Measurements from ENCODE around the gene MAPK8IP2.
"Not testable (repeated sequence)": the region's sequence is repeated elsewhere in the genome, so short reads cannot be mapped to it uniquely, and the experiment has no call there.

Gene MAPK8IP2

DNA sequence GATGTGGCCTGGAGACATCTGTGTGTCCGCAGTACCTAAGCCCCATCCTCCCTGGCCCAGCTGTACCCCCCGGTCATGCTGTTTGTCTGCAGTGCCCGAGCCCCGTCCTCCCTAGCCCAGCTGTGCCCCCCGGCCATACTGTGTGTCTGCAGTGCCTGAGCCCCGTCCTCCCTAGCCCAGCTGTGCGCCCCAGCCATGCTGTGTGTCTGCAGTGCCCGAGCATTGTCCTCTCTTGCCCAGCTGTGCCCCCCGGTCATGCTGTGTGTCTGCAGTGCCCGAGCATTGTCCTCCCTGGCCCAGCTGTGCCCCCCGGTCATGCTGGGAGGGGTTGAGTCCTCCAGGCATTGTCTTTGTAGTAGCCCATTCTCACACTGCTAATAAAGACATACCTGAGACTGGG lies 35.0 kb downstream of the MAPK8IP2 start:
- no peak for DNase-seq (ENCODE audit: low read depth in 2 of 2)

DNA sequence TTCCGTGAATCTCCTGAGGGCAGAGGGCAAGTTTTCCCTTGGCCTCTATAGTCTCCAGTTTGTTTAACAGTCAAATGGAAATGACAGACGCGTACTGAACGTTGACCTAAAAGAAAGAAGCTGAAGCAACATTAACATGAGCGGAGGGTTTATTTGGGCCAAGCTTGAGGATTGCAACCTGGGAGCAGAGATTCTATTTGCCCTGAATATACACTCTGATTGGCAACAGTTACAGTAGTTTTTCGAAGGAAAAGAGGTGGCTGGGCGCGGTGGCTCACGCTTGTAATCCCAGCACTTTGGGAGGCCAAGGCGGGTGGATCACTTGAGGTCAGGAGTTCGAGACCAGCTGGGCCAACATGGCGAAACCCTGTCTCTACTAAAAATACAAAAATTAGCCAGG lies 39.7 kb downstream of the MAPK8IP2 start:
- not testable (repeated sequence) for DNase-seq (ENCODE audit: low read depth in 2 of 2)

DNA sequence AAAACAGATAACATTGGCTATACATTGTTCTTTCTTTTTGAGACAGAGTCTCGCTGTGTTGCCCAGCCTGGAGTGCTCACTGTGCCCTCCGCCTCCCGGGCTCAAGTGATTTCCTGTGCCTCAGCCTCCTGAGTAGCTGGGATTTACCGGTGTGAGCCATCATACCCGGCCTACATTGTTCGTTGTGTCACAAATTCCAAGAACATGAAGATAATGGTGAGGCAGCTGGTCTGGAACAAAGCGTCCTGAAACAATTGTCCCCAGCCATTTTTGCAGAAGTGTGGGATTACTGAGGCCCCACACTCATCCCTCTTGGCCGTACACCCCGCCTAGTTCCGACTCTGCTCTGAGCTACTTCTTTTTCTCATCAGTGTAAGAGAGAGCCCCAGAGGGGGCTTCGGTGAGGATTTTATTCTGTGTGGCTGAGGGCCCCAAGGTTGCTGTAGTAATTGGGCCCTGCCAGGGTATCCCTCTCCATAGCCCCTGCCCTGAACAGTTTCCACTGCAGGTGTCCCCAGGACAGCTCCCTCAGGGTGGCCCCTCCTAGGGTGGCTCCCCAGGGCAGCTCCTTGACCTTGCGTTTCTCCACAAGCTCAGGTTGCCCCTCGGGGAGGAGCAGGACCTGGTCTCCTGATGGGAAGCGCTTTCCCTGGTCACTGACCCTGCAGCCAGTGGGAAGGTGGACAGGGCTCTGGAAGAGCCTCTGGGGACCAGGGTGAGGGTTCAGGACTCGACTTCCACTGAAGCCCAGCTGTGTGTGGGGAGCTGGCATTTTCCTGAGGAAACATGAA lies 40.5 kb downstream of the MAPK8IP2 start:
- no peak for DNase-seq (ENCODE audit: low read depth in 2 of 2)

DNA sequence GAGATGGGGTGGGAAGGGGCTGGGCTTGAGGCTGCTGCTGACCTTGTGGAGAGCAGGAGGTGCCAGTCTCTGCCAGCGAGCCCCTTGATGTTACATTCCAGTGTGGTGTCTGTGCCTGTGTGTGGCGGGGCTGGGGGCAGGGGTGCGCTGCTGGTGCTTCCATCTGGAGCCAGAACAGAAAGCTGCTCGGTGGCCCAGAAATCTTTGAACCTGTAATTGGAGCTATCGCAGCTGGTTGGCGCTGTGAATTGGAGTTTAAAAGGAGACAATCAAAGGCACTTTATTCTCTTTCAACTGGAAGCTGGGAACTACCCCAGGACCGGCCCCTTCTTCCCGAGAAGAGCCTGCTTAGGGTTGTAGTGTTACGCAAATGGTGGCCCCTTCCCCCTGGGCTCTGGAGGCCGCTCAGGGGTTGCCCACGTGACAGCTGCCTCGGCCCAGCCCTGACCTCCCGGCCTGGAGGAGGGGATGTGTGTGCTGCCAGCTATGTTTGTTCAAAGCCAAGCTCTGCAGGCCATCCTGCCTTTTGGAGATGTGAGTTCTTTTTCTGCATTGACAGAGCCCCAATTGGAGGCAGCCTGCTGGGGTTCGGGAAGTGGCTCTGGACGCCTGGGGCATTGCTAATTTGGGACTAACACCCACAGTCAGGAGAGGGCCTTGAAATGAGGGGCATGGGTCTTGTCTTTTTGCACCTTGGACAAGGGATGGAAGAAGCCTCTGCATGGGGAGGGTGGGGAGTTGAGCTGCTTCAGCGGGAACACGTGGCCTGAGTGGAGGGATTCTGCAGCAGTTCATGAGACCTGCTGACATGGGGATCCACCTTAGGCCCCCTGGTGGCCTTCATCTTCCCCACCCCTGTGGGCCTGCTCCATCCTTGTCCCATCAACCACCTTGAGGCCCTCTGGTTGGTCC lies 41.4 kb downstream of the MAPK8IP2 start:
- DNase-seq (ENCODE audit: low read depth in 2 of 2): no peak

DNA sequence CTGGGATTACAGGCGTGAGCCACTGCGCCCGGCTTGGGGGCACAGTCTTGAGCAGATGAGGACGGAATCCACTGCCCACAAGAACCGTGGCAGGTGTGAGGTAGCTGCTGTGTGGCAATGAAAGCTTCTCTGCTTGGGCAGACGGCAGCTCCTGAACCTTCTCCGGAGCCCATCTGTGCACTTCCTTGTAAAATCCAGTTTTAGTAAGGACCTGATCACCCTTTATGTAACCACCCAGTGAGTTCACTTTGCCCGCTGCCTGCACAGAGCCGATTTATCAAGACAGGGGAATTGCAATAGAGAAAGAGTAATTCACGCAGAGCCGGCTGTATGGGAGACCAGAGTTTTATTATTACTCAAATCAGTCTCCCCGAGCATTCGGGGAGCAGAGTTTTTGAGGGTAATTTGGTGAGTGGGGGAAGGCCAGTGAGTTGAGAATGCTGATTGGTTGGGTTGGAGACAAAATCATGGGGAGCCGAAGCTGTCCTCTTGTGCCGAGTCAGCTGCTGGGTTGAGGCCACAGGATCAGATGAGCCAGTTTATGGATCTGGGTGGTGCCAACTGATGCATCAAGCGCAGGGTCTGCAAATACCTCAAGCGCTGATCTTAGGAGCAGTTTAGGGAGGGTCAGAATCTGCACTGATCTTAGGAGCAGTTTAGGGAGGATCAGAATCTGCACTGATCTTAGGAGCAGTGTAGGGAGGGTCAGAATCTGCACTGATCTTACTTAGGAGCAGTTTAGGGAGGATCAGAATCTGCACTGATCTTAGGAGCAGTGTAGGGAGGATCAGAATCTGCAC lies 42.6 kb downstream of the MAPK8IP2 start:
- not testable (repeated sequence) for DNase-seq (ENCODE audit: low read depth in 2 of 2)

DNA sequence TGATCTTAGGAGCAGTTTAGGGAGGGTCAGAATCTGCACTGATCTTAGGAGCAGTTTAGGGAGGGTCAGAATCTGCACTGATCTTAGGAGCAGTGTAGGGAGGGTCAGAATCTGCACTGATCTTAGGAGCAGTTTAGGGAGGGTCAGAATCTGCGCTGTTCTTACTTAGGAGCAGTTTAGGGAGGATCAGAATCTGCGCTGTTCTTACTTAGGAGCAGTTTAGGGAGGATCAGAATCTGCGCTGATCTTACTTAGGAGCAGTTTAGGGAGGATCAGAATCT lies 43.2 kb downstream of the MAPK8IP2 start:
- not testable (repeated sequence) for DNase-seq (ENCODE audit: low read depth in 2 of 2)

DNA sequence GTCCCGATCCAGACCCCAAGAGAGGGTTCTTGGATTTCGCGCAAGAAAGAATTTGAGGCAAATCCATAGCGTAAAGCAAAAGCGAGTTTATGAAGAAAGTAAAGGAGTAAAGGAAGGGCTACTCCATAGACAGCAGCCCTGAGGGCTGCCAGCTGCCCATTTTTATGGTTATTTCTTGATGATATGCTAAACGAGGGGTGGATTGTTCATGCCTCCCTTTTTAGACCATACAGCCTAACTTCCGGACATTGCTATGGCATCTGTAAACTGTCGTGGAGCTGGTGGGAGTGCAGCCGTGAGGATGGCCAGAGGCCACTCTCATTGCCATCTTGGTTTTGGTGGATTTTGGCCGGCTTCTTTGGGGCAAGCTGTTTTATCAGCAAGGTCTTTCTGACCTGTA lies 52.7 kb downstream of the MAPK8IP2 start:
- DNase-seq (ENCODE audit: low read depth in 2 of 2): no peak

DNA sequence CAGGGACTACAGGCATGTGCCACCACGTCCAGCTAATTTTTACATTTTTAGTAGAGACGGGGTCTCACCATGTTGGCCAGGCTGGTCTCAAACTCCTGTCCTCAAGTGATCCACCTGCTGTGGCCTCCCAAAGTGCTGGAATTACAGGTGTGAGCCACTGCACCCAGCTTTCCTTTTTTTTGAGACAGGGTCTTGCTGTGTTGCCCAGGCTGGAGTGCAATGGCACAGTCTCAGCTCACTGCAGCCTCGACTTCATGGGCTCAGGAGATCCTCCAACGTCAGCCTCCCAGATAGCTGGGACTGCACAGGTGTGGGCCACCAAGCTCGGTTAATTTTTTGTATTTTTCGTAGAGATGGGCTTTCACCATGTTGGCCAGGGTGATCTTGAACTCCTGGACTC lies 54.1 kb downstream of the MAPK8IP2 start:
- DNase-seq (ENCODE audit: low read depth in 2 of 2): not testable (repeated sequence)

DNA sequence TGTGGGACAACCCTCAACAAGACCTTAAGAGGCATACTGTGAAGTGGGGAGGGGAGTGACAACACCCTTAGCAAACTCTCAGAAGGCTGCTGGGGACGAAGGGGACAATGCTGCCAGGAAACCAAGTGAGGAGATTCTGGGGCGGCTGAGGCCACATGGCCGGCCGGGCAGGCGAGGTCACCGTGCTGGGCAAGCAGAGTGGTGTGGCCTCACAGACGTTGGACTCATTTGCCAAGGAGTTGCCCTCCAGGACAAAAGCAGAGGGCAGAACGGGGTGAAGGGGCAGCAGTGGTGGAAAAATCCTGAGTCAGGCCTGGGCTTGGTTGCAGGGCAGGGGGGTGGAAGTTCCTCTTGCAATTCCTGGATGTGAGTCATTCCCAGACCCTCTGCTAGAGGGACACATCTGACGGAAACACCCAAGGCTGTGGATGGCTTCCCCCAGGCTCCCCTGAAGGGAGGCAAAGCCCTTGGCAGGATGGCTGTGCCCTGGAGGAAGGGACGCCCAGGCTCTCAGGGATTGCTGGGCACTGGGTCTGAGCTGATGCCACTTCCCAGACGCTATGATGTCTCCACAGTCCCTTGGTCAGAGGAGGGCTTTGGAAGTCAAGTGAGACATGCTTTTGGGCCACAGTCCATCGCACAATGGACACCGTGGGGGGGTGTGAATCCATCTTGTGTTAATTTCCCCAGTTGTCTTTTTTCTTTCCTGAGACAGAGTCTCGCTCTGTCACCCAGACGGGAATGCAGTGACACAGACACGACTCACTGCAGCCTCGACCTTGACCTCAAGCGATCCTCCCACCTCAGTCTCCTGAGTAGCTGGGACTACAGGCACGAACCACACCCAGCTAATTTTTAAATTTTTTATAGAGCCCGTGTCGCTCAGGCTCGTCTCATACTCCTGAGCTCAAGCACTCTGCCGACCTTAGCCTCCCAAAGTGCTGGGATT lies 55.8 kb downstream of the MAPK8IP2 start:
- DNase-seq (ENCODE audit: low read depth in 2 of 2): no peak

DNA sequence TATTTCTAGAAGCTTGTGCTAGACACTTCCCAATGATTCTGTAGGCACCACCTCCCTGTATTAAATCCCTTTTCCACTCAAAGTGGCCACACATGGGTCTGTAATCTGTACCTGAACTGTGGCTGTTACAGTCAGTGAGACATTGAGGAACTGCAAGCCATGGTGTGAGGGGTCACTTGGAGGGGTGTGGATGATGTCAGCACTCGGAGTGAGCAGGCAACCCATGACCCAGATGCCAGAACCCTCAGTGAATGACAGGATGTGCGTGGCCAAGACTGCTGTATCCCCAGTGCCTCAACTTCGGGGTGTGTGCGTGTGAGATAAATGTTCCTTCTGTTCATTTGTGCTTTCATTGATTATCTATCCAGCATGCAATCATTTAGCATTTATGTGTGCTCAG lies 57.3 kb downstream of the MAPK8IP2 start:
- no peak for DNase-seq (ENCODE audit: low read depth in 2 of 2)

DNA sequence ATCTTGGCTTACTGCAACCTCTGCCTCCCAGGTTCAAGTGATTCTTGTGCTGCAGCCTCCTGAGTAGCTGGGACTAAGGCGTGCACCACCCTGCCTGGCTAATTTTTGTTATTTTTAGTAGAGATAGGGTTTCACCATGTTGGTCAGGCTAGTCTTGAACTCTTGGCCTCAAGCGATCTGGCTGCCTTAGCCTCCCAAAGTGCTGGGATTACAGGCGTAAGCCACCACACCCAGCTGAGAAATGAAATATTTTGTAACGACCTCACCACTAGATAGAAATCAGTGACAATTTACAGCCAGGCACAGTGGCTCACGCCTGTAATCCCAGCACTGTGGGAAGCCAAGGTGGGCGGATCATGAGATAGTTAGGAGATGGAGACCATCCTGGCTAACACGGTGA lies 59.1 kb downstream of the MAPK8IP2 start:
- not testable (repeated sequence) for DNase-seq (ENCODE audit: low read depth in 2 of 2)

DNA sequence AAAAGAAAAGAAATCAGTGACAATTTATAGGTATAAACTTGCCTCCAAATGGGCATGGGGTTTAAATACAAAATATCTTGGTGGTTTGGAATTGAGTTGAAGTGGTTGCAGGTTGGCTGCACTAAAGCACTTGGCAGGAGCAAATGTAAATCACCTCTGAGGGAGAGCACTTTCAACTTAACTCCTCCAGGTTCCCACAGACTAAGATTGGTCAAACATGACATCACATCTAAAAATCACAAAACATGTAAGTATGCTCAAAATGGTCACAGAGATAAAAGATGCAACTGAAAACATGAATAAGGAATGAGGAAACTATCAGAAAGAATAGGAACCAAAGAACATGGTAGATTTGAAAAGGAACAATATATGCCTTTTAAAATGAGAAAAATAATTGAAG lies 59.7 kb downstream of the MAPK8IP2 start:
- no peak for DNase-seq (ENCODE audit: low read depth in 2 of 2)

Measured in stimulated activated CD4-positive, alpha-beta T cell treated with anti-CD3 and anti-CD28 coated beads, Interleukin-1b, Interleukin-23, amount 100 ng/mL, for 1 hour (primary cell).